Brain microvascular endothelial cell (primary cell): ENCODE data around the gene SMIM43.

ENCODE experiments used
- DNase-seq: peaks from one replicate; pipeline ENCODE4 v3.0.0-alpha.2; 2020
- H3K27ac ChIP-seq: fragments of 250-450 bp; sonication (Bioruptor Pico); 2 replicates; pipeline ENCODE4 v1.5.1; 2020; ENCODE audit warnings: mild to moderate bottlenecking, moderate library complexity
- H3K27me3 ChIP-seq: fragments of 250-450 bp; sonication (Bioruptor Pico); replicated peaks from 2 replicates; pipeline ENCODE4 v1.5.1; 2020; ENCODE audit warnings: mild to moderate bottlenecking
- H3K36me3 ChIP-seq: fragments of 250-450 bp; sonication (Bioruptor Pico); replicated peaks from 2 replicates; pipeline ENCODE4 v1.5.1; 2020; ENCODE audit warnings: mild to moderate bottlenecking
- H3K4me3 ChIP-seq: 2 replicates; pipeline ENCODE4 v1.5.1; 2011; ENCODE audit warnings: low read depth, mild to moderate bottlenecking, control low read depth, low read length, moderate library complexity
- in situ Hi-C: cut with HindIII; loops from 2 replicates; pipeline ENCODE4 v1.10.0; 2017; ENCODE audit warnings: low sequenced_read_pairs, low pct_ligation_motif_present
- TF ChIP-seq, protein P1 (sequence below): IDR thresholded peaks from 2 replicates; pipeline ENCODE4 v1.5.1; 2011; ENCODE audit warnings: low read depth, mild to moderate bottlenecking, moderate library complexity, low read length, control low read depth, inconsistent platforms; ENCODE audit errors: missing control alignments

The SMIM43 gene

DNA sequence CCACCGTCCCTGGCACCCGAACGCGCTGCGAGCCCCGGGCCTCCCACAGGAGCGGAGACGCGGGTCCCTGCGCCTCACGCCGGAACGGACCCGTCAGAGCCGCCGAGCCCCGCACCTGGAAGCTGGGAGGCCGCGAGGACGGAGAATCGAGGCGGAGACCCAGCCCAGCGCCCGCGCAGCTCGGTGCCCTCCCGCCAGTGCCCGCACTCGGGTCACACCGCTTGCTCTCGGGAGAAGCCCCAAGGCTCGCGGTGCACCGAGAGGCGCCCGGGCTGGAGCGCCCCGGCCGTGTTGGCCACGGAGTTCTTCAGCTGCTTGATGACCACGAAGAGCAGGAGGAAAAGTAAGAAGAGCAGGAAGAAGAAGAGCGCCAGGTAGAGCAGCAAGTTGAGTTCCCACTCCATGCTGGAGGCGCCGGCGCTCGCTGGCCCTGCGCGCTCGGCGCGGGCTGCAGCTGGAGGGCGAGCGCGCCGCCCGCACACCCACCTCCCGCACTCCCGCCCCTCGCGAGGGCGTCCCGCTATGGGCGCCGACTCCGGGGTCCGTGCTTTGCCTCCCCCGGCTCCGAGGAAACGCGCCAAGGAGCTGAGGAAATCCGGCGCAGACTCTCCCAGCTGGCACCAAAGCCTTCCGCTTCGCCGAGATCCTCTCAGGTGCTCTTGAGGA lies at the start of gene SMIM43:
Gene SMIM43 (minus strand): TSS at position 463 of the 666 bp plus-strand sequence. CDS start 59 bp downstream, at position 404.
- Histone ChIP-seq H3K27me3 (no peaks in the 10 kb centered on the region), H3K36me3 (no peaks in the 10 kb centered on the region), H3K4me3 (peak within 1 kb of the TSS; percentile 63), H3K27ac (no peak within 1 kb of the TSS)
- TF ChIP-seq, protein P1, sequence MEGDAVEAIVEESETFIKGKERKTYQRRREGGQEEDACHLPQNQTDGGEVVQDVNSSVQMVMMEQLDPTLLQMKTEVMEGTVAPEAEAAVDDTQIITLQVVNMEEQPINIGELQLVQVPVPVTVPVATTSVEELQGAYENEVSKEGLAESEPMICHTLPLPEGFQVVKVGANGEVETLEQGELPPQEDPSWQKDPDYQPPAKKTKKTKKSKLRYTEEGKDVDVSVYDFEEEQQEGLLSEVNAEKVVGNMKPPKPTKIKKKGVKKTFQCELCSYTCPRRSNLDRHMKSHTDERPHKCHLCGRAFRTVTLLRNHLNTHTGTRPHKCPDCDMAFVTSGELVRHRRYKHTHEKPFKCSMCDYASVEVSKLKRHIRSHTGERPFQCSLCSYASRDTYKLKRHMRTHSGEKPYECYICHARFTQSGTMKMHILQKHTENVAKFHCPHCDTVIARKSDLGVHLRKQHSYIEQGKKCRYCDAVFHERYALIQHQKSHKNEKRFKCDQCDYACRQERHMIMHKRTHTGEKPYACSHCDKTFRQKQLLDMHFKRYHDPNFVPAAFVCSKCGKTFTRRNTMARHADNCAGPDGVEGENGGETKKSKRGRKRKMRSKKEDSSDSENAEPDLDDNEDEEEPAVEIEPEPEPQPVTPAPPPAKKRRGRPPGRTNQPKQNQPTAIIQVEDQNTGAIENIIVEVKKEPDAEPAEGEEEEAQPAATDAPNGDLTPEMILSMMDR: no peak
- in situ Hi-C loops: no loop called here
- DNase-seq: no peak

DNA sequence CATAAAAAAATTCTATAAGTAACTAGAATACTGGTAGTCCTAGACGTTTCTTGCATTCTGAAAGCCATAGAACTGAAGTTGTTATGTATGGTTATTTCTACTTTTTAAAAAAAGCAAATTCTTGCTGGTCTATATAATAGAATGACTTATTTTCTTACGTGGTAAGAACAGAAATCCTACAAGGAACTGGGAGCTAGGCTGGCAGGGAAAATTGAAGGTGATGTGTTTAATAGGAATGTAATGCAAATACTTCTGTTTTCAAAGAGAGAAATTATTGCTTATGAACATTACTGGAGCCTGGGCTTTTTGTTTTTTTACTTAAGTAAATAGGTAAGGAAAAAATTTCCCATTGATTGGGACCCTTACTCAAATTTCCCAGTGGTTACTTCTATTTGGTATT lies 49.8 kb upstream of the SMIM43 start:
- H3K27ac ChIP-seq: no peak overlapping the region

DNA sequence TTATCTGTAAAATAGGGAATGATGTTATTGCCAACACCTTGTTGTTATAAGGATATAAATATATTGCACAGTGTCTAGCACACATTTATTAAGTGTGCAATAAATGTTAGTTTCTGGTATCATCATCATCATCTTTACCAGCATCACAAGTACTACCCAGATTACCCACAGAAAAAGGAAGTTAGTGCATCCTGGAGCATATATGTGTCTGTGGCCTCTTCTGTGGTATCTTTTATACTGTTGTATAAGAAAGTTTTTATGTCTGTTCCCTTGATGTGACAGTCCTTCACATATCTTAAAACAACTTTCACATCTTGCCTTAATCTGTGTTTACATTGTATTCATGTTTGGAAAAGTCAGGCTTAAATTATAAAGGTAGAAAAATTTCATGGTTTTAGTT lies 46.2 kb upstream of the SMIM43 start:
- Histone ChIP-seq H3K27me3 (no peaks in the 10 kb centered on the region), H3K36me3 (peaks cover 15% of the 10 kb centered on the region)
- in situ Hi-C loops: no loop called here

More for the DNA sequence above, 49.8 kb upstream of the SMIM43 start:
- TF ChIP-seq, protein P1: no peak
- no peak for DNase-seq
- in situ Hi-C loops: no loop called here
- H3K4me3 ChIP-seq: no peak overlapping the region
- H3K27me3 ChIP-seq: no peaks in the 10 kb centered on the region
- H3K36me3 ChIP-seq: peaks cover 24% of the 10 kb centered on the region

DNA sequence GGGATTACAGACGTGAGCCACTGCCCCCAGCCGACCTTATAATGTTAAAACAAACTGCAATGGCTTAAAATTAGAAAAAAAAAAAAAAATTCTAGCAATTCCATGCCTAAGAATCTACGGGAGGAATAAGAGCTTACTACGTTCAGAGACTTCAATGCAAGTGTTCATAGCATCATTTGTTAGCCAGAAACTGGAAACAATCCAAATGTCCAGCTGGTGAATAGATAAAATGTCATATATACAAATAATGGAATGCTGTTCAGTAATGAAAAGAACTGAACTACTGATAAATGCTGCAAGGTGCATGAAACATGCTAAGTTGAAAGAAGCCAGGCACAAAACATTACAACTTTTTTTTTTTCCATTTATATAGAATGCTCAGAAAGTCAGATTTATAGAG lies 41.4 kb upstream of the SMIM43 start:
- DNase-seq: no peak
- H3K36me3 ChIP-seq: peaks cover 22% of the 10 kb centered on the region

More for the DNA sequence above, 46.2 kb upstream of the SMIM43 start:
- no peak overlapping the region for H3K4me3 ChIP-seq
- no peak overlapping the region for H3K27ac ChIP-seq
- TF ChIP-seq, protein P1: no peak
- no peak for DNase-seq

DNA sequence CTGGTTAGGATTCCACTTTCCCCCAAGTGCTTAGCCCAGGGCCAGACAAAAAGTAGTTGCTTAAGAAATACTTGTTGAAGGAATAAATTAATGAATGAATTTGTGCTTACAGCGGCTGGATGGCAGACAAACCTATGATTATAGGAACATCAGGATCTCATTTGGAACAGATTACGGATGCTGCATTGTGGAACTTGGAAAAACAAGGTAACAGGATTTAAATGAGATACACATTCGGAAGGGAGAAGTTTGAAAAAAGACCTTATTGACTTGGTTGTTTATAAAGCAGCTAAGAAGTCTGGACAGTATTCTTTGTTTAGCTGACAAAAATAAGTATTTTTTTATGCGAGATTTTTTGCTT lies 36.7 kb upstream of the SMIM43 start:
- TF ChIP-seq, protein P1: no peak
- Histone ChIP-seq H3K36me3 (peaks cover 14% of the 10 kb centered on the region), H3K27me3 (no peaks in the 10 kb centered on the region), H3K4me3 (peak overlapping the region; percentile 100), H3K27ac (peak overlapping the region; percentile 64)
- in situ Hi-C loops: no loop called here
- no peak for DNase-seq

More for the DNA sequence above, 41.4 kb upstream of the SMIM43 start:
- no peak overlapping the region for H3K27ac ChIP-seq
- TF ChIP-seq, protein P1: no peak
- in situ Hi-C loops: no loop called here
- H3K4me3 ChIP-seq: no peak overlapping the region
- H3K27me3 ChIP-seq: no peaks in the 10 kb centered on the region
